K562 (cell line): ENCODE measurements around the gene IQCK.

ENCODE experiments used
- CBFB ChIP-seq: sonication (generic); formaldehyde crosslinking; IDR thresholded peaks from 2 replicates; pipeline ENCODE4 v1.4.0; 2020; ENCODE audit warnings: mild to moderate bottlenecking, missing genetic modification reagents
- CEBPB ChIP-seq: fragments of 450-650 bp; IDR thresholded peaks from 2 replicates; pipeline ENCODE4 v1.6.1; 2016; ENCODE audit warnings: missing genetic modification characterization, missing compliant biosample characterization
- GATAD2A ChIP-seq: fragments of 450-650 bp; IDR thresholded peaks from 2 replicates; pipeline ENCODE4 v1.6.1; 2017
- ILF3 ChIP-seq: fragments of 450-650 bp; IDR thresholded peaks from 2 replicates; pipeline ENCODE4 v1.6.1; 2018; ENCODE audit warnings: antibody characterized with exemption, mild to moderate bottlenecking, moderate library complexity, borderline replicate concordance
- NFE2 ChIP-seq: IDR thresholded peaks from 2 replicates; pipeline ENCODE4 v1.6.1; 2014; ENCODE audit warnings: antibody characterized with exemption, low read depth
- POLR2AphosphoS5 ChIP-seq: IDR thresholded peaks from 2 replicates; pipeline ENCODE4 v1.6.1; 2011; ENCODE audit warnings: mild to moderate bottlenecking, low read depth, low read length, moderate library complexity; ENCODE audit not compliant: control insufficient read depth, insufficient read depth
- POLR3G ChIP-seq: IDR thresholded peaks from 2 replicates; pipeline ENCODE4 v1.6.1; 2011; ENCODE audit not compliant: insufficient read length, insufficient replicate concordance; ENCODE audit errors: extremely low read depth
- SMARCA4 ChIP-seq: fragments of 450-650 bp; IDR thresholded peaks from 2 replicates; pipeline ENCODE4 v1.6.1; 2016
- TAF1 ChIP-seq: IDR thresholded peaks from 2 replicates; pipeline ENCODE4 v1.6.1; 2011; ENCODE audit warnings: mild to moderate bottlenecking, low read length, moderate library complexity; ENCODE audit not compliant: insufficient read depth, control insufficient read depth, severe bottlenecking; ENCODE audit errors: extremely low read depth
- TBP ChIP-seq: optimal IDR thresholded peaks from 2 replicates; pipeline ENCODE3; 2011; ENCODE audit warnings: low read depth, low read length, improper control_type of control experiment
- ZNF354B ChIP-seq: fragments of 250-450 bp; sonication (Bioruptor Pico); IDR thresholded peaks from 2 replicates; pipeline ENCODE4 v1.4.0; 2020

DNA sequence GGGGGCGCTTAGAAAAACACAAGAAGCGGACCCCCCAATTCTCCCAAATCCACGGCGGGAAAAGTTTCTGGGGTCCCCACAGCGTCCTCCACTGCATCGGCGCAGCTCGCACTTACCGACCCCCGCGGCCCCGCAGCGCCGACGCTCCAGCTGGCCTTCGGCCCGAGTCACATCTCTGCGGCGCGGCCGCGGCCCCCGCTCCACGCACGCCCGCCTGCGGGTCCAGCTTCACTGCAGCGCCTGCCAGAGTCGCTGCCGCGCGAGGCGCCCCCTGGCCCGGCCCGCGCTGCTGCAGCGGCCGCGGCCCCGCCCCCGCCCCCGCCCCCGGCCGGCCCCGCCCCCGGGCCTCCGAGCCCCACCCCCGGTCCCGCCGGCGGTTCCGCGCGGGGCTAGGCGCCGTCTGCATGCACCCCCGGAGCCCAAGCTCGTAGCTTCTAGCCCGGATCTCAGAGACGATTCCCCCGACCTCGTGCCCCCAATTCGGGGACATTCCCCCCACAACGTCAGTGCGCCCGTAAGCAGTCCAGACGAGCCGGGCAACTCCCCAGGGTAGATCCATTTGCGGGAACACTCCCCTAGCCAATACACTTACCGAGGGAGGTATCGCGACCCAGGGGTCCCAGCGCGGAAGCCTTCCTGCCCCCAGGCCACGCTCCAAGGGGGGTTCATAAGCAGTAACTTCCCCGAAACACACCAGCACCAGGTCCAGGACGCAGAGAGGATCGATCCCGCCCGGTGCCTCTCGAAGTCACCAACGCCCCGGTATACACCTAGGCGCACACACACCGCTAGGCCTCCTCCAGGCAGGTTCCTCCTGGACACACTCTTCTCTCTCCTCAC is 166.8 kb downstream of the IQCK start, which contains the start of gene GPRC5B:
- TF ChIP-seq ILF3 (no peak), GATAD2A (no peak), ZNF354B (CRISPR knock-in tag) (no peak), NFE2 (no peak), TAF1 (no peak), POLR3G (no peak), CEBPB (tag) (no peak), TBP (no peak), POLR2AphosphoS5 (no peak), SMARCA4 (no peak), CBFB (no peak)
